ENCODE data around the gene TAP1. TPM values are rescaled to one million over a fixed set of nuclear protein-coding genes. Genes with fewer than 3 reads are reported as not detected.

The TAP1 gene
- total and polyA plus RNA-seq, 9 of the 15 experiments (the other 6 are each of a cell fraction or from before 2014, with no cell fraction given) = 1.3 to 6.0 (median 4.2) TPM

- TF ChIP-seq FOXO4 (CRISPR knock-in tag; IDR thresholded peaks at IDR 0.05) (no peak), MAFG (tag; conservative IDR thresholded peaks at IDR 0.05) (no peak), SRF (CRISPR knock-in tag; IDR thresholded peaks at IDR 0.05) (peak in 1 of 2 experiments; percentile 55; a peak in 1 of 4 replicates), PYGO2 (tag; IDR thresholded peaks at IDR 0.05) (no peak), TCF7L2 (IDR thresholded peaks at IDR 0.05; ENCODE audit: low read depth, low read length) (no peak)
These were observed 3.8 kb upstream of the TAP1 start (continued) for GRCh38 chr6:32857156-32857891.

DNA sequence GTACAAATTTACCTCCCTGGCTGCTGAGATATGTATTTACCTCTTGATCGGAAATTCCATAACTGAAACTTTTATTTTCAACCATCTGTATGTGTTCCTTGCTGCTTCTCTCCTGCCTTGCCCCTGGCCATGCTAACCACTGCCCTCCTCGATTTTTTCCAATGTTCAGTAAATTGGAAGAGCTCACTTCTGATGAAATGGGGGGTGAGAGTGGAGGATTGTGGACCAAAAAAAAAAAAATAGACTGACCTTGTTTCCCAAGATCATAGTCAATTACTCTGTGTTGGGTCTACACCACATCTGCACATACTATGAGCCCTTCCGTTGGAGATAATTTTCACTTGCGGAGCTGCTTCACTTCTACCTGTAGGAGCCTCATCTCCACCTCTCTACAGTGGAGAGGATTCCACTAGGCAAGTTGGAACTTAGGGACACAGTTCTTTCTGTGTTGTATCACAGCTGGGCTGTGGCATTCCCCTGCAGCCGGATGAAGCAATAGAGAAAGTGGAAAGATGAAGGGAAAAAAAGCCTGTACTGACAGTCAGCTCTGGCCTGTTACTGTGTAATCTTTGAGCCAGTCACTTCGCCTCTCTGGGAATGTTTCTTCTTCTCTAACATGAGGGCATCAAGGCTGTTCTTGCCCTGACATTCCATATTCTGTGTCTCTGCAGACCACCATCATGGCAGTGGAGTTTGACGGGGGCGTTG lies 2.1 kb upstream of the TAP1 start:
- no peaks in the 10 kb centered on the region for H3K9me3 ChIP-seq (replicated peaks; ENCODE audit: control insufficient read depth, insufficient read depth, low read depth, low read length)
- no peaks in the 10 kb centered on the region for H3K79me2 ChIP-seq (ENCODE audit: control insufficient read depth, insufficient read depth, low read length)
- BruUV-seq (replicated peaks) = no TSS peak
- WGBS (ENCODE audit: insufficient coverage, low coverage, missing lambda C conversion rate) = 33% methylated on average over 8 of the region's 8 CpGs
- no peak for DNase-seq (ENCODE audit: extremely low read depth in 1 of 4, low spot score in 3 of 4)
- peaks cover 3% of the 10 kb centered on the region for H3K9me1 ChIP-seq (ENCODE audit: control insufficient read depth, insufficient read depth, low read length)
- intact Hi-C loops (cut with micrococcal nuclease) = no loop called here
- no peak overlapping the region for H3K4me3 ChIP-seq
- ChIA-PET CTCF (ENCODE audit: low intra/inter-chr PET ratio) (no interaction called here), POLR2A (interaction anchor here (1.6 to 7.5 kb wide), 4 partner anchors 12 to 127 kb away, joined by 3 to 56 read pairs (median 12); partner anchors contain the start of gene TAP2)
- peaks cover 27 to 30% of the 10 kb centered on the region in 2 experiments for H3K4me1 ChIP-seq (replicated peaks in 1 of 2; ENCODE audit: control insufficient read depth in 2 of 2, insufficient read depth in 2 of 2, low read length in 2 of 2)
- H3K27ac ChIP-seq (ENCODE audit: extremely low read depth, low read depth, low read length) = no peak overlapping the region
- in situ Hi-C loops (cut with MboI) = no loop called here
- no peak for FAIRE-seq
- peaks cover 16 to 39% of the 10 kb centered on the region in 2 experiments for H3K27me3 ChIP-seq (ENCODE audit: control insufficient read depth in 2 of 2, insufficient read depth in 2 of 2, low read length in 2 of 2)
- TF ChIP-seq, protein P1, sequence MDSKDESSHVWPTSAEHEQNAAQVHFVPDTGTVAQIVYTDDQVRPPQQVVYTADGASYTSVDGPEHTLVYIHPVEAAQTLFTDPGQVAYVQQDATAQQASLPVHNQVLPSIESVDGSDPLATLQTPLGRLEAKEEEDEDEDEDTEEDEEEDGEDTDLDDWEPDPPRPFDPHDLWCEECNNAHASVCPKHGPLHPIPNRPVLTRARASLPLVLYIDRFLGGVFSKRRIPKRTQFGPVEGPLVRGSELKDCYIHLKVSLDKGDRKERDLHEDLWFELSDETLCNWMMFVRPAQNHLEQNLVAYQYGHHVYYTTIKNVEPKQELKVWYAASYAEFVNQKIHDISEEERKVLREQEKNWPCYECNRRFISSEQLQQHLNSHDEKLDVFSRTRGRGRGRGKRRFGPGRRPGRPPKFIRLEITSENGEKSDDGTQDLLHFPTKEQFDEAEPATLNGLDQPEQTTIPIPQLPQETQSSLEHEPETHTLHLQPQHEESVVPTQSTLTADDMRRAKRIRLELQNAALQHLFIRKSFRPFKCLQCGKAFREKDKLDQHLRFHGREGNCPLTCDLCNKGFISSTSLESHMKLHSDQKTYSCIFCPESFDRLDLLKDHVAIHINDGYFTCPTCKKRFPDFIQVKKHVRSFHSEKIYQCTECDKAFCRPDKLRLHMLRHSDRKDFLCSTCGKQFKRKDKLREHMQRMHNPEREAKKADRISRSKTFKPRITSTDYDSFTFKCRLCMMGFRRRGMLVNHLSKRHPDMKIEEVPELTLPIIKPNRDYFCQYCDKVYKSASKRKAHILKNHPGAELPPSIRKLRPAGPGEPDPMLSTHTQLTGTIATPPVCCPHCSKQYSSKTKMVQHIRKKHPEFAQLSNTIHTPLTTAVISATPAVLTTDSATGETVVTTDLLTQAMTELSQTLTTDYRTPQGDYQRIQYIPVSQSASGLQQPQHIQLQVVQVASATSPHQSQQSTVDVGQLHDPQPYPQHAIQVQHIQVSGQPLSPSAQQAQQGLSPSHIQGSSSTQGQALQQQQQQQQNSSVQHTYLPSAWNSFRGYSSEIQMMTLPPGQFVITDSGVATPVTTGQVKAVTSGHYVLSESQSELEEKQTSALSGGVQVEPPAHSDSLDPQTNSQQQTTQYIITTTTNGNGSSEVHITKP (IDR thresholded peaks at IDR 0.05; ENCODE audit: partially characterized antibody) = peak; percentile 83
- no peak for TF ChIP-seq KDM1A (IDR thresholded peaks at IDR 0.05)
- H4K20me1 ChIP-seq (replicated peaks; ENCODE audit: control insufficient read depth, insufficient read depth, low read length) = 0 out of 2 replicates have a peak, but pooled peaks cover 8% of the 10 kb centered on the region
- H3K4me2 ChIP-seq (ENCODE audit: insufficient read depth, low read length) = no peak overlapping the region
- no peak for ATAC-seq
- H3K9ac ChIP-seq (ENCODE audit: insufficient read depth in 1 of 2, low read depth in 2 of 2, low read length in 2 of 2) = no peak overlapping the region
- H3K36me3 ChIP-seq (ENCODE audit: control insufficient read depth, insufficient read depth, low read length) = no peaks in the 10 kb centered on the region
- H2AFZ ChIP-seq (ENCODE audit: low read depth, low read length) = no peak overlapping the region

Data from K562 (cell line).